H7 (cell line): ENCODE measurements around the gene DAPK1. TPM values are rescaled to one million over a fixed set of nuclear protein-coding genes. Genes with fewer than 3 reads are reported as not detected.
"Not testable (repeated sequence)": the region's sequence is repeated elsewhere in the genome, so short reads cannot be mapped to it uniquely, and the experiment has no call there.

Experiments used
- DNase-seq: peaks from one replicate; pipeline ENCODE4 v3.0.0; 2012
- H3K27me3 ChIP-seq: 2 replicates; pipeline ENCODE4 v1.6.0; 2011; ENCODE audit warnings: mild to moderate bottlenecking, low read length; ENCODE audit not compliant: control insufficient read depth, insufficient read depth
- H3K36me3 ChIP-seq: replicated peaks from 2 replicates; pipeline ENCODE4 v1.5.1; 2011; ENCODE audit warnings: low read length; ENCODE audit not compliant: control insufficient read depth, insufficient read depth
- H3K4me3 ChIP-seq: 2 replicates; pipeline ENCODE4 v1.5.1; 2011; ENCODE audit warnings: low read depth, mild to moderate bottlenecking, control low read depth, low read length, moderate library complexity; ENCODE audit not compliant: insufficient read depth
- total RNA-seq: library from RNA; depleted of rRNA; stranded (reverse); fragments of >200 nt; shearing (Covaris generic); gene quantifications from 2 replicates; pipeline ENCODE4 v1.2.3, GENCODE V29; 2014

Gene DAPK1
- total RNA-seq, 1 experiment from 2014 or later = 48.8 TPM

DNA sequence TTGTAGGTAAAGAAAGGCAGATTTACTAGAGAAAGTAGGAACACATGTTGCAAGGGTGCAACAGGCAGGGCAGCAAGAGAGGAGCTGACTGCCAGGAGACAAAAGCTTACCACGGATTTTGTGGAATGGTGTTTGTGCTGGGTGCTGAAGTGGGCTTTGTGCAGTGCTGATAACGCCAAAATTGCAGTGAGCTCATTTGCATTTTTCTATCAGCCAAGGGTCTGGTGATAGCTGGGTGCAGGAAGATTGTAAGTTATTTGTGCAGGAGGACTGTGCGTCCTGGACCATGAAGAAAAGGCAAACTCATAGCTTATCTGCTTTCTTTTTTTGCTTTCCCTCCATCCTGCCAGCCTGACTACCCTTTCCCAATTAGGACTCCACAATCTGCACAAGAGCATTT is 241.9 kb downstream of the DAPK1 start:
- no peak for DNase-seq
- Histone ChIP-seq H3K36me3 (no peaks in the 10 kb centered on the region), H3K4me3 (no peak overlapping the region), H3K27me3 (no peaks in the 10 kb centered on the region)

DNA sequence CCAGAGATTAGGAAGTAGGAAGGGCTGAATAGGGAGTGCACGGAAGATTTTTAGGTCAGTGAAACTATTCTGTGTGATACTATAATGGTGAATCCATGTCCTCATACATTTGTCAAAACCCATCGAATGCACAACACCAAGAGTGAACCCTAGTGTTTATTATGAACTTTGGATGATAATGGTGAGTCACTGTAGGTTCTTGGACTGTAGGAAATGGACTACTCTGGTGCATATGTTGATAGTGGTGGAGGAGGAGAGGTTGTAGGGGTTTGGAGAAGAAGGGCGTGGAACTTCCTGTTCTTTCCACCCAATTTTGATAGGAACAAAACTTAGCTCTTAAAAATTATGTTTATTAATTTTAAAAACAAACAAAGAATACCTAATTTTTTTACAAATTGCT is 242.5 kb downstream of the DAPK1 start:
- H3K36me3 ChIP-seq = no peaks in the 10 kb centered on the region
- H3K4me3 ChIP-seq = no peak overlapping the region
- DNase-seq = no peak
- H3K27me3 ChIP-seq = no peaks in the 10 kb centered on the region

DNA sequence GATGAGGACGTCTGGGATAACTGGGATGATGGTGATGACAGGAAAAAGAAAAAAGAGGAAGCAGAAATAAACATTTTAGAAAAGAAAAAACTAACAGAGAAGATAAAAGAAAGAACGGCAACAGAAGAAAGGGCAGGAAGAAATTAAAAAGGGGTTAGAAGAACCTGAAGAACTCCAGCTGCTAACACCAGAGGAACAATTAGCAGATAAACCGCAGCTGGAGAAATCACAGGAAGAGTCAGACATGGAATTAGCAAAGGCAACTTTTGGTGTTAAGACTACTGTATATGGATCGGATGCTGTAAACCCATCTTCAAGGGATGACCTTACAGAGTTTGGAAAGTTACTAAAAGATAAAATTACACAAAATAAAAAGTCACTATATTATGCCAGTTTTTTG is 243.7 kb downstream of the DAPK1 start:
- no peaks in the 10 kb centered on the region for H3K36me3 ChIP-seq
- DNase-seq = no peak
- H3K27me3 ChIP-seq = no peaks in the 10 kb centered on the region
- H3K4me3 ChIP-seq = no peak overlapping the region

DNA sequence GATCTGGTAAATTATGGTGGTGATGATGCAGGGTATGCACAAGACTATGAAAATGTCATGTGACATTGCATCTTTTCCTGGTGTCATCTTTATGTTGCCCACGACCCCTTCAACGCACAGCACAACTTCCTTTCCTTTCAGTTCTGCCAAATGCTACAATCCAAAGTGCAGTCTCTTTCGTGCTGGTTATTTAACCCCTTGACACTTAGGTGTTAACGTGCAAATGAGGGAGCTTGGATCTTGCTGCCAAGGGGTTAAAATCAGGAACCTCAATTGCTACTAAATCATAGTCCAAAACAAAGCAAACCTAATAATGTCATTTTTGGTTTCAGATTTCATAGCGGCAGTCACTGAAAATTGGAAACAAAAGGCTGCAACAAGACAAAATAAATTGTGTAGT is 244.2 kb downstream of the DAPK1 start:
- H3K27me3 ChIP-seq = no peaks in the 10 kb centered on the region
- no peak for DNase-seq
- no peaks in the 10 kb centered on the region for H3K36me3 ChIP-seq
- H3K4me3 ChIP-seq = no peak overlapping the region

DNA sequence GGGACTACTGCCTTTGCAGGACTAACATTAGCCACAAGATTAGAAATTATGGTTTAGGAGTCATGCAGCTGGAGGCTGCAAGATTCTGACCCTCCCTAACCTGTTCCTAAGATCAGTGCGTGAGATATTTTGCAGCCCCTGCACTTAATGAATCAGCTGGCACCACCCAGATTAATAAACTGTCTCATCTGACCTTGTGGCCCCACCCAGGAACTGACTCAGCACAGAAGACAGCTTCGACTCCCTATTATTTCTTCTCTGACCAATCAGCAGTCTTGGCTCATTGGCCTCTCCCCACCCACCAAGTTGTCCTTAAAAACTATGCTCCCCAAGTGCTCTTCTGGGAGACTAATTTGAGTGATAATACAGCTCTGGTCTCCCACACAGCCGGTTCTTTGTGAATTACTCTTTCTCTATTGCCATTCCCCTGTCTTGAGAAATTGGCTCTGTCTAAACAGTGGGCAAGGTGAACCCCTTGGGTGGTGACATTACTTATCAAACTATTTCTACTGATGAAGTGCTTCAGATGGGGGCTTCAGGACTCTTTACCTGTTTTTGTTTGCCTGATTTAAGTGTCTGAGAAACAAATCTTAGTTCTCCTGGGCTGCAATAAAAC is 245.3 kb downstream of the DAPK1 start:
- no peak for DNase-seq
- no peaks in the 10 kb centered on the region for H3K36me3 ChIP-seq

DNA sequence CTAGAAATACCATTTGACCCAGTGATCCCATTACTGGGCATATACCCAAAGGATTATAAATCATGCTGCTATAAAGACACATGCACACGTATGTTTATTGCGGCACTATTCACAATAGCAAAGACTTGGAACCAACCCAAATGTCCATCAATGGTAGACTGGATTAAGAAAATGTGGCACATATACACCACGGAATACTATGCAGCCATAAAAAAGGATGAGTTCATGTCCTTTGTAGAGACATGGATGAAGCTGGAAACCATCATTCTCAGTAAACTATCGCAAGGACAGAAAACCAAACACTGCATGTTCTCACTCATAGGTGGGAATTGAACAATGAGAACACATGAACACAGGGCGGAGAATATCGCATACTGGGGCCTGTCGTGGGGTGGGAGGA is 246.6 kb downstream of the DAPK1 start:
- not testable (repeated sequence) for DNase-seq

More for the DNA sequence above, 245.3 kb downstream of the DAPK1 start:
- Histone ChIP-seq H3K4me3 (no peak overlapping the region), H3K27me3 (no peaks in the 10 kb centered on the region)

DNA sequence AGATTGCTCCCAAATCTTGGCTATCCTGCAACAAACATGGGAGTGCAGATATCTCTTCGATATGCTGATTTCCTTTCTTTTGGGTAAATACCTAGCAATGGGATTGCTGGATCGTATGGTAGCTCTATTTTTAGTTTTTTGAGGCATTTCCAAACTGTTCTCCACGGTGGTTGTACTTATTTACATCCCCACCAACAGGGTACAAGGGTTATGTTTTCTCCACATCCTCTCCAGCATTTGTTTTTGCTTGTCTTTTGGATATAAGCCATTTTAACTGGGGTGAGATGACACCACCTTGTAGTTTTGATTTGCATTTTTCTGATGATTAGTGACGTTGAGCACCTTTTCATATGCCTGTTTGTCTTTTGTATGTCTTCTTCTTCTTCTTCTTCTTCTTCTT is 248.5 kb downstream of the DAPK1 start:
- no peaks in the 10 kb centered on the region for H3K27me3 ChIP-seq
- DNase-seq = no peak
- H3K36me3 ChIP-seq = no peaks in the 10 kb centered on the region
- H3K4me3 ChIP-seq = no peak overlapping the region

More for the DNA sequence above, 246.6 kb downstream of the DAPK1 start:
- not testable (repeated sequence) for H3K4me3 ChIP-seq, H3K27me3 ChIP-seq, H3K36me3 ChIP-seq

DNA sequence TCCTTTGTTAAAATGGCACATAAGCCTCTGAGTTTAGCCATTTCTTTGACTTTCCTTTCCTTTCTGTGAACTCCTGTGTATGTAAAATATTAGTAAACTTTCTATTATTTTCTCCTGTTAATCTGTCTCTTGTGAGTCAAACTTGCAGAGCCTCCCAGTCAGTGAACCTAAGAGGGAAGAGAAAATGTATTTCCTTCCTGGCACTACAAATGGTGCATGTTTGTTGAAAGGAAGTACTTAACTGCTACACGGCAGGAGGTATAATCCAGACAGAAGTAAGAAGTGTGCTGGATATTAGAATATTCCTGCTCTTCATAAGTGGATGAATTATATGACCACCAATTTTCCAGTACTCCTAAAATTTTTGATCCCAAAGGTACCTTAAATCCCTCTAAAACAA is 251.2 kb downstream of the DAPK1 start:
- no peaks in the 10 kb centered on the region for H3K36me3 ChIP-seq
- H3K4me3 ChIP-seq = no peak overlapping the region
- H3K27me3 ChIP-seq = no peaks in the 10 kb centered on the region
- no peak for DNase-seq

DNA sequence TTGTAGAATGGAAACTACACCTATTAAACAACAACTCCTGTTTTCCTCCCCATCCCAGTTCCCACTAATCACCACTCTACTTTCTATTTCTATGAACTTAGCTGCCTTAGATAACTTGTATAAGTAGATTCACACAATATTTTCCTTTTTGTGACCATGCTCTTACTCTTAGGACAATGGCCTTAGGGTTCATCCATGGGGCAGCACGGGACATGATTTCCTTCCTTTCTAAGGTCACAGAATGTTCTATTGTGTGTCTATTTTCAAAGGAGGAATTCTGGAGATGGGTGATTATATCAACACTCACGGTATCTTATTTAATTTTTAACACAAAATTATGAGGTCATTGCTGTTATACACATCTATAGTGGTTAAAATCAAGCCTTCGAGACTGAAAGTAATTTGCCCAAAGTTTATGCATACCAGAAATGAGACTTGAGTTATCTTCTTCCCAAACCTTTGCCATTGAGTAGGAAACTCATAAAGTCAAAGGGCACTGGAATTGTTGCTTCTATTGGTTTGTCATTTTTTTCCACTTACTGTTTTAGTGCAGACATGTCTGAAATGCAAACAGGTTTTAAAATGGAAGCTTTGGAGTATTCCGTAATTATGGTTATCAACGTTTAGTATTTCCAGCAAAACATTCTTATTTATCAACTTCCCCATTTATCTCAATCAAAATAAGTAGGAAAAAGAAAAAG is 251.8 kb downstream of the DAPK1 start:
- Histone ChIP-seq H3K4me3 (no peak overlapping the region), H3K36me3 (no peaks in the 10 kb centered on the region), H3K27me3 (no peaks in the 10 kb centered on the region)
- DNase-seq = no peak

DNA sequence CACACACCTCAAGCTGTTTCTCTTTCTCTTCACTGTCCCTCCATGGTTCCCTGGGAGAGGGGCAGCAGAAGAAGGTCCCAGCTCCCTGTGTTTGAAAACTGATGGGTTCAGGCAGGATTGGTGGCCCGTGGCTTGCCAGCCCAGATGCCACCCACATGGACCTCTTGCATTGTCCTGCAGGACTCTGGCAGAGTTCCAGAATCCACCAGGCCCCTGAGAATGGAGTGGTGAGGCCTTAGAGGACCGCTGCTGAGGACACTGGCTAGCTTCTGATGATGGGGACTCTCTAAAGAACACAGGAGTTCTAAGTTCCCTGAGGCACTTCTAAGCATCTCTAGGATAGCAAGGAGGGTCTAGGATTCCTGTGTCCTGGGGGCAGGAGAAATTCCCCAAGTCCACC is 253.1 kb downstream of the DAPK1 start:
- H3K27me3 ChIP-seq = no peaks in the 10 kb centered on the region
- DNase-seq = no peak
- no peaks in the 10 kb centered on the region for H3K36me3 ChIP-seq

DNA sequence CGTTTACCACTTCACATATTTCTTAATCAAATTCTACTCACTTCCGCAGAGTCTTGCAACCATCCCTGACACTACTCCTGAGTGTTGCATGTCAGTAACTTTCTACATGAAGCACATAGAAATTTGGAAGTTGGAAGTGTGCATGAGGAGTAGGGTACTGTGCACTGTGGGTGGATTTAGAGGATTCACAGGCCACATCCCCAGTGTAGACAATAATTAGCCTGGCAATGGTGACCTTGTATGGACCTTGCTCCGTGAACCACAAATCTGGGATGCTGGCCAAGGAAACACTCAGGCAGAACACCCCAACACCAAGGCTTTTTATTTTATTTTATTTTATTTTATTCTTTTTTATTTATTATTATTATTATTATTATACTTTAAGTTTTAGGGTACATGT is 253.8 kb downstream of the DAPK1 start:
- H3K27me3 ChIP-seq = no peaks in the 10 kb centered on the region
- no peak for DNase-seq

More for the DNA sequence above, 253.1 kb downstream of the DAPK1 start:
- H3K4me3 ChIP-seq = no peak overlapping the region

DNA sequence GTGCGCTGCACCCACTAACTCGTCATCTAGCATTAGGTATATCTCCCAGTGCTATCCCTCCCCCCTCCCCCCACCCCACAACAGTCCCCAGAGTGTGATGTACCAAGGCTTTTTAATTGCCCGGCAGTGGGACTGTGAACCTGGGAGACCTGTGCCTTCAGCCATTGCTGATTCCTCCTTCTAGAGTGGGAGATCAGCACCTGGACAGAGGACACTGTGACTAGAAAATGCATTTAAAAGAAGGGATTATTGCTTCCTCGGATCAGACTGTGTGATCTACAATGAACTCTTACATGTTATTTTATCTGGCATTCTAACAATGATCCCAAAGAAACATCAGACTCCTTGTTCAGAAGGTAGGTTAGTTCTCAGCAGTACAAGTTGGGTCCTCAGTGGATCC is 254.2 kb downstream of the DAPK1 start:
- no peak for DNase-seq

More for the DNA sequence above, 253.8 kb downstream of the DAPK1 start:
- no peaks in the 10 kb centered on the region for H3K36me3 ChIP-seq
- H3K4me3 ChIP-seq = no peak overlapping the region

DNA sequence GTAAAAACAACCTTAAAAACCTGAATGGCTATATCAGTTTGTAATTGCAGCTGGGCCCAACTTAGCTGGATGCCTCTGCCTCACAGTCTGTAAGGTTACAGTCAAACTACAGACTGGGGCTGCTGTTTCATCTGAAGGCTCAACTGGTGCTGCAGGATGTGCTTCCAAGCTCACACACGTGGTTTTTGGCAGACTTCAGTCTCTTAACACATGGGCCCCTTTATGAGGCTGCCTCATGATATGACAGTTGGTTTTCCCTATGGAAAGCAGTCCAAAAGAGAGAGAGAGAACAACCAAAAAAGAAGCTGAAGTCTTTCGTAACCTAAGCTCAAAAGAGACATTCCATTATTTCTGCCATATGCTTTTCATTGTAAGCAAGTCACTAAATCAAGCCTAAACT is 255.6 kb downstream of the DAPK1 start:
- no peaks in the 10 kb centered on the region for H3K36me3 ChIP-seq
- DNase-seq = no peak
- H3K4me3 ChIP-seq = no peak overlapping the region
- H3K27me3 ChIP-seq = no peaks in the 10 kb centered on the region

More for the DNA sequence above, 254.2 kb downstream of the DAPK1 start:
- no peaks in the 10 kb centered on the region for H3K36me3 ChIP-seq
- no peaks in the 10 kb centered on the region for H3K27me3 ChIP-seq
- H3K4me3 ChIP-seq = no peak overlapping the region
